Measurements from ENCODE around the gene FCRL6.

The FCRL6 gene, protein sequence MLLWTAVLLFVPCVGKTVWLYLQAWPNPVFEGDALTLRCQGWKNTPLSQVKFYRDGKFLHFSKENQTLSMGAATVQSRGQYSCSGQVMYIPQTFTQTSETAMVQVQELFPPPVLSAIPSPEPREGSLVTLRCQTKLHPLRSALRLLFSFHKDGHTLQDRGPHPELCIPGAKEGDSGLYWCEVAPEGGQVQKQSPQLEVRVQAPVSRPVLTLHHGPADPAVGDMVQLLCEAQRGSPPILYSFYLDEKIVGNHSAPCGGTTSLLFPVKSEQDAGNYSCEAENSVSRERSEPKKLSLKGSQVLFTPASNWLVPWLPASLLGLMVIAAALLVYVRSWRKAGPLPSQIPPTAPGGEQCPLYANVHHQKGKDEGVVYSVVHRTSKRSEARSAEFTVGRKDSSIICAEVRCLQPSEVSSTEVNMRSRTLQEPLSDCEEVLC

DNA sequence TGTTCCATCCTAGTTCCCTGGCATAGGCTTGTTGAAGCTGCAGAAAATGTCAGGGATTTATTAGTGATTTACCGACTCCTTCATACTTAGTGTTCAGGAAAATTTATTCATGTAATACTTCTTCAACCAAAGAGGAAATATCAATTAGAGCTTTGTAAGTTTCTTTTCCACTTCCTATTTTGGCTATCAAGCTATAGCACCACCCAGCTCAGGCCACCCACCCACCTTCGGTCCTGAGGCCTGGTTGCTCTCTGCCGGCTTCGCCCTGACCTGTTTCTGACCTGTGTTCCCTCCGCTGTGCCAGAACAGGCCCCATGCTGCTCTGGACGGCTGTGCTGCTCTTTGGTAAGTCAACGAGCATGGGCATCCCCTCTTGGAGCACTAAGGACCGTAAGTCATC is at the start of gene FCRL6:
FCRL6 (plus strand) TSS at position 250 of the 400 bp plus-strand sequence; CDS start at position 315, 65 bp downstream.
- DNase-seq (ENCODE audit: low spot score) = no peak

DNA sequence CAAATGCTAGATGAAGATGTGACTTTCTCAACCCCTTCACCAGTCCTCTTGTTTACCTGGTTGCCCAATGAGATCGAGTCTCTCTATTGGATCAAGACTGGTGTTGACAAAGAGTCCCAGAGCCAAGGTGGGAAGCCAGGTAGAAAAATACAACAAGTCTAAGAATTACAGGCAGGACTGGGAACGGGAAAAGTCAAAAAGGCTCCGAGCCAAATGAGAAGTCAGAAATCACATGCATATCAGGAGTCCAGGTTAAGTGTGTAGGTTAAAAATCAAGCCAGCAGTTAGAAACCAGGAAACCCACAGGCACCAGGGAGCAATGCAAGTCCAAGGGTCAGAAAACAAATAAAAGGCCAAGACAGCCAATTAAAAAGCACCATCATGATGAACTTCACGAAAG is 48.8 kb upstream of the FCRL6 start:
- no peak for DNase-seq (ENCODE audit: low spot score)

DNA sequence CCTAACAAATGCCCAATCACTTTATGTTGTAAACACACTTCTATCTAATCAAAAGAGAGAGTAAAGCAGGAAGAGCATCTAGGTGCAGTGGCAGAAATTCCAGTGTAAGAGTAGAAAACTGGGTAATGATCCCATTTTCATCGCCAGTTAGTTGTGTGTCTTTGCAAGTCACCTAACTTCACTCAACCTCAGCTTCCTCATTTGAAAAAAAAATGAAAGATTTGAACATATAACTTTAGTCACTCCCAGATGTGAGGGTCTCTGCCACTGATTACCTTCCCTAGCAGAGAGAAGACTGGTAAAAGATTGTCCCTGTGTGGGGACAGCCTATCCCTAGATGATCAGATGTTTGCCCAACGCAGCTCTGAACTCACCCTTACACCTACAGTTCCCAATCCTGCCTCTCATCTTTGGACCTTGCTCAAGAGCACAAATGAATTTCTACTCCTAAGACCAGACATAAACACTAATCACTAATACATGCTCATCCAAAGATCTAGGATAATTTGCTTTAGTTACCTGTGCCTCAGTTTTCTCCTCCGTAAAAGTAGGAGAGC is 46.6 kb upstream of the FCRL6 start:
- no peak for DNase-seq (ENCODE audit: low spot score)

DNA sequence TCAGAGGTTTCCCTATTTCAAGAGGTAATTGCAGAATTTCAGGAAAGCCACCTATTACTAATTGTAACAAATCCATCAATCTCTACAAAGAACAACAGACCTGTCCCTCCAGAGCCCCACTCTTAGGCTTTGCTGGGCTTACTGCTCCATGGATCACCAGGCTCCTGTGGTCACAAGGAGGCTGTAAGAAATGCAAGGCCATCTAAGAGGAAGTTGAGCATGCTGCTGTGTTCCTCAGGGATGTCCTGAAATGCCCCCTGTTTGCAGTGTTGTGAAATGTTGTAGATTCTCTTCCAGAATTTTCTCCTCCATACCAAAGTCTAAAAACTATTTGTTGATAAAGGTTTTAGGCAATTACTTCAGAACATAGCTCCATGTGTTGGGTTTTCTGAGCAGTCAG is 45.8 kb upstream of the FCRL6 start:
- peak; percentile 2 for DNase-seq (ENCODE audit: low spot score)

GRCh38 chr1:159763686-159764085 is 38.5 kb upstream of the FCRL6 start:
- no peak for DNase-seq (ENCODE audit: low spot score)

- DNase-seq (ENCODE audit: low spot score) = no peak
These were observed 36.4 kb upstream of the FCRL6 start for GRCh38 chr1:159765806-159766205.

- no peak for DNase-seq (ENCODE audit: low spot score)
These were observed 30.8 kb upstream of the FCRL6 start for GRCh38 chr1:159771127-159771895.

GRCh38 chr1:159774465-159774864 is 27.7 kb upstream of the FCRL6 start:
- DNase-seq (ENCODE audit: low spot score) = no peak

DNA sequence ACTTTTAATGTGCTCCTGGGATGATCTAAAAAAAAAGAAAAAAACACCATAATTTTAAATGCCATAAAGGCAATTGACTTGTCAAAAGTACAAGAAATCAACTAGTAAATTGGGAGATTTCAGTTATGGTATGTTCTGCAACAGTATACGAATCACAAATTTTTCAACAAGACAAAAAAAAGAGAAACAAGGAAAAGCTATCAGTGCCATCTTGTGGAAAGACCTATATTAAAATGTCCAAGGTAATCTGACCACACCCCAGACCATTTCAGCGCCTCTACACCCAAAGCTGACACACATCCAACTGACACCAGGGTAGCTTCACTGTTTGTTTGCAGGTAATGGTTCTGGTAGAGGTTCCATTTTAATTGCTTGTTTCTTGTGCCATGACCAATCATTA is 26.4 kb upstream of the FCRL6 start:
- no peak for DNase-seq (ENCODE audit: low spot score)

GRCh38 chr1:159778266-159778665 is 23.9 kb upstream of the FCRL6 start:
- DNase-seq (ENCODE audit: low spot score) = no peak

GRCh38 chr1:159779403-159779851 is 22.7 kb upstream of the FCRL6 start:
- no peak for DNase-seq (ENCODE audit: low spot score)

GRCh38 chr1:159780583-159781582 is 21.3 kb upstream of the FCRL6 start, which contains the start of gene DUSP23:
DUSP23 (plus strand) TSS chr1:159780962; CDS start chr1:159781101, 139 bp downstream.
- peak; percentile 99 for DNase-seq (ENCODE audit: low spot score)

- no peak for DNase-seq (ENCODE audit: low spot score)
These were observed 20.2 kb upstream of the FCRL6 start for GRCh38 chr1:159781992-159782391.

DNA sequence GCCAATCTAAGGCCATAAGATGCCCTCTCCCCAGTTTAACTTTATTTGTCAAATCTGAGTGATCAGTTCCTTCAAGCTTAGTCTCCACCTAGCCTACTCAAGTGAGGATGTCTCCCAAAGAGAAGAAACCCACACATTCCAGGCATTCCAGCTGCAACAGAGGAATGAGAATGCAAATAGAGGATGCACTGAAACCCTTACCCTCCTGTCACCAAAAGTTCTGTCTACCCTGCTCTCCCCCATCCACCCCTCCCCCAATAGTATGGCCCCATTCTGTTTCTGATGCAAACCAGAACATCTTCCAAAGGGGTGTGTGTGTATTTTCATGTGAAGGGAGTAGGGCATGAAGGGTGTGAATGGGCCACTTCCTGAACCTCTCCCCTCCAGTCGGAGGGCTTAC is 18.4 kb upstream of the FCRL6 start:
- DNase-seq (ENCODE audit: low spot score) = no peak

DNA sequence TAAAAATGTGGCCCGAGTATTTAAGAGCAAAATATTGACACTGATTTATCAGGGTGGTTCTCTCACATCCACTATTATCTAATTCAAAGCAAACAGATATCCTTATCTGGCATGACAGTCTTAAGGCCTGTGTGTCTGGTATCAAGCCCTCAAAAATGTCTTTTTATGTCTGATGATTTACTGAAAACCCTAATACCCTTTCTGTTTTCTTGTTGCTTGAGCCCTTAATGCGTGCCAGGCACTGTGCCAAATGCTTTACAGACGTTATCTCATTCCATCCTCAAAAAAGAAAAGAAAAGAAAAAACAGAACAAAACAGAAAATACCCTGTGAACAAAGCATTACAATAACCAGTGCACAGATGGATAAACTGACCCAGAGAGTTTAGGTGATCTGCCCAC is 15.7 kb upstream of the FCRL6 start:
- DNase-seq (ENCODE audit: low spot score) = no peak

- peak; percentile 52 for DNase-seq (ENCODE audit: low spot score)
These were observed 15.2 kb upstream of the FCRL6 start for GRCh38 chr1:159786966-159787365.

DNA sequence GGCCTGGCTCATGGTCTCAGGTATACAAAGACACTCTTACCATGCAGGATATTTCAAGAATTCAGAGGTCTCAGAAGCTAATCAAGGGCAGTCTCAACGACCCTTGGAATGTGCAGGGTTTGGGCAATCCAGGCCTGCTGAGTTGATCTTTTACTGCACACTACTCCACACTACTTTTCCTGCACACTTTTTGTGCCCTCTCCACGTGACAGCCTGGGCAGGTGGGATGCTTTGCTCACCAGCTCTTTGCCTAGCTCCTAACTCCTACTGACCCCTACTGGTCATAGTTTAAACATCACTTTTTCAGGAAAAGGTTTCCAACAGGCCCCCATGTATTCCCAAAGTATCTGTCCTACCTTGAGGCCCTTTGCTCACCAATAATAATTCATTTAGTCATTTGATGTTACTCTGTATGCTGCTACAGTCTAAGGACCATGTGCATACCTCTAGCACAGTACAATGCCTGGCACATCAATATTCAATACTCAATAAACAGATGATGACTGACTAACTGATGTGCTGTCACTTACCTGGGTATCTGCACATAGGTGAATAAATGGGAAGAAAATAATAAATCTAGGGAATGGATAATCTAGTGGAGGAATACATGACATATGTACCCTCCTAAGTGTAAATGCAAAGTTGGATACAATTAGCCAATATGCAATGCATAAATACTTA is 11.8 kb upstream of the FCRL6 start:
- peak; percentile 43 for DNase-seq (ENCODE audit: low spot score)

- no peak for DNase-seq (ENCODE audit: low spot score)
These were observed 11.1 kb upstream of the FCRL6 start for GRCh38 chr1:159791031-159791430.

GRCh38 chr1:159791461-159791860 is 10.7 kb upstream of the FCRL6 start:
- no peak for DNase-seq (ENCODE audit: low spot score)

DNA sequence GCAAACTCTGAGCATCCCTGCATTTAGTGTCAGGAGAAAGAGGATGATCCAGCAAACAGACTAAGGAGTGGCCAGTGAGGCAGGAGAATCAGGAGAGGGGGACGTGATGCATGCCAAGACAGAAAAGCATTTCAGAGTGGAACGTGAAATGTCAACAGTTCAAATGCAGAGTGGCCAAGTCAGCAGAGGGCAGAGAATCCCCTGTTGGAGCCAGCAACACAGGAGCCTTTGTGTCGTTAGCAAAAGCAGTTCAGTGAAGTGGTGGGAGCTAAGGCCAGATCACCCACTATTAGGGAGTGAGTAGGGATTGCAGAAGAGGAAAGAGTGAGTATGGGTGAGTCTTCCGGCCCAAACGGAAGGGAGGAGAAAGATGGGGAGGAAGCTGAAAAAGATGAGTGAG is 6.6 kb upstream of the FCRL6 start:
- DNase-seq (ENCODE audit: low spot score) = no peak

DNA sequence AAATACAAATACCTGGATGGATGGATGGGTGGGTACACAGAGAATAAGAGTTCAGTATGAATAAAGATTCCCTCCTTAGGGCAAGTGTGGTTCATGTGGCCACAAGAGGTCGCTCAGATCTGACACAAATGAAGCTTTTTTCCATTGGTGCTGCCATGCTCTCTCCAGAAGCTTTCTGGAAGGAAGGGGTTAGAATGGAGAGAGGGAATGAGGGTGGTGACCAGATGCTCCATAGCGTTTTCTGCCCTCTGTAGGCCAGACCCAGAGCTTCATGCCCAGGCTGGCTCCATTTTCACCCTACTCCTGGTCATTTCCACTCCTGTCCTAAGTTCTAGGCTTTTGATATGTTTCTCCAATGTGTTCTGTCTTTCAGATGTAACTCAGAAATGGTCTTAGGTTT is 3.3 kb upstream of the FCRL6 start:
- peak; percentile 91 for DNase-seq (ENCODE audit: low spot score)

All from AG08395 (cell line).